ENCODE data around the gene SLC25A18. TPM values are rescaled to one million over a fixed set of nuclear protein-coding genes. Genes with fewer than 3 reads are reported as not detected.

The SLC25A18 gene
- total and polyA plus RNA-seq, 10 of the 15 experiments (the other 5 are each of a cell fraction or from before 2014, with no cell fraction given): 0.03 to 0.09 TPM; not detected in 8

GRCh38 chr22:17637490-17638181 lies 74.3 kb downstream of the SLC25A18 start:
- ChIA-PET RAD21 (ENCODE audit: unreplicated experiment) (no interaction called here), CTCF (interaction anchor here (0.6 kb wide), 1 partner anchor 9 kb away, joined by 3 read pairs; the partner anchor contains the start of gene ATP6V1E1), SMC1A (ENCODE audit: uncharacterized antibody, unreplicated experiment) (no interaction called here), POLR2A (no interaction called here)
- H4K20me1 ChIP-seq (ENCODE audit: control insufficient read depth, insufficient read depth): no peaks in the 10 kb centered on the region
- DNase-seq (ENCODE audit: low read depth, low spot score) (no peak), ATAC-seq (no peak), FAIRE-seq (no peak)
- WGBS (ENCODE audit: insufficient coverage, insufficient replicate concordance, low lambda C conversion rate, missing lambda C conversion rate): 42% methylated on average over 10 of the region's 10 CpGs
- no peaks in the 10 kb centered on the region for H3K36me3 ChIP-seq (ENCODE audit: control insufficient read depth in 2 of 2, insufficient read depth in 2 of 2, low read length in 1 of 2)
- TSS peak; percentile 92 for BruUV-seq (replicated peaks)
- H3K79me2 ChIP-seq (ENCODE audit: control insufficient read depth, insufficient read depth, low read length): peaks cover 19% of the 10 kb centered on the region
- intact Hi-C loops (cut with micrococcal nuclease; ENCODE audit: unreplicated experiment) (loop anchor here (10.0 kb wide), 1 partner anchor 67 kb away; no protein-coding TSS in a partner anchor), in situ Hi-C loops (cut with MboI) (loop anchor here (25.0 kb wide), 1 partner anchor 1800 kb away; the partner anchor contains the start of genes C22orf39, HIRA and MRPL40)
- peak overlapping the region; percentile 92 for H3K4me3 ChIP-seq
- peak overlapping the region; percentile 86 for H3K27ac ChIP-seq (ENCODE audit: control insufficient read depth, insufficient read depth)
- H3K9ac ChIP-seq (ENCODE audit: control insufficient read depth, insufficient read depth, low read length): peak overlapping the region; percentile 93
- H3K27me3 ChIP-seq (replicated peaks in 1 of 2; ENCODE audit: control insufficient read depth in 2 of 2, insufficient read depth in 2 of 2, low read length in 1 of 2): no peaks in the 10 kb centered on the region
- peaks cover 8% of the 10 kb centered on the region for H3K4me1 ChIP-seq (ENCODE audit: control insufficient read depth, insufficient read depth, low read length)
- H2AFZ ChIP-seq (ENCODE audit: control insufficient read depth, low read depth, low read length): peak overlapping the region; percentile 86
- H3K4me2 ChIP-seq (ENCODE audit: control insufficient read depth, insufficient read depth): peak overlapping the region; percentile 85
- TF ChIP-seq RAD51 (IDR thresholded peaks at IDR 0.05) (no peak), HCFC1 (IDR thresholded peaks at IDR 0.05; ENCODE audit: low read length) (no peak), WRNIP1 (IDR thresholded peaks at IDR 0.05; ENCODE audit: borderline replicate concordance, low read depth, low read length) (no peak), KLF5 (IDR thresholded peaks at IDR 0.05; ENCODE audit: partially characterized antibody) (no peak), NR2F1 (conservative IDR thresholded peaks at IDR 0.05) (no peak), JUNB (IDR thresholded peaks at IDR 0.05) (no peak), CHD4 (IDR thresholded peaks at IDR 0.05) (no peak), SUPT20H (IDR thresholded peaks at IDR 0.05; ENCODE audit: borderline replicate concordance, control insufficient read depth, low read depth, low read length) (no peak), CBX5 (IDR thresholded peaks at IDR 0.05; ENCODE audit: low read depth) (no peak), SMAD5 (IDR thresholded peaks at IDR 0.05; ENCODE audit: low read depth) (no peak), RBBP5 (conservative IDR thresholded peaks at IDR 0.05) (no peak), TCF3 (IDR thresholded peaks at IDR 0.05; ENCODE audit: borderline replicate concordance, insufficient read depth, low read depth, low read length) (no peak), ZSCAN29 (IDR thresholded peaks at IDR 0.05) (no peak), SMAD1 (IDR thresholded peaks at IDR 0.05; ENCODE audit: low read depth, partially characterized antibody) (no peak), E4F1 (IDR thresholded peaks at IDR 0.05; ENCODE audit: borderline replicate concordance, partially characterized antibody) (no peak), RFX5 (IDR thresholded peaks at IDR 0.05; ENCODE audit: low read depth, low read length) (no peak), TCF12 (IDR thresholded peaks at IDR 0.05; ENCODE audit: low read depth, low read length) (no peak)
- no peaks in the 10 kb centered on the region for H3K9me3 ChIP-seq (replicated peaks; ENCODE audit: control insufficient read depth, insufficient read depth, low read length)
